ENCODE results near the gene BCL2. TPM values are rescaled to one million over a fixed set of nuclear protein-coding genes. Genes with fewer than 3 reads are reported as not detected.

The BCL2 gene
- total and polyA plus RNA-seq, 7 donors: 2.8 to 25.7 (median 11.3) TPM

GRCh38 chr18:63102941-63103744, 216.4 kb downstream of the BCL2 start:
- no peaks in the 10 kb centered on the region for H3K27me3 ChIP-seq
- WGBS, 2 donors: 83% methylated on average over 7 of the region's 7 CpGs
- no peaks in the 10 kb centered on the region for H3K9me3 ChIP-seq
- intact Hi-C loops (cut with DNase I): no loop called here
- H3K27ac ChIP-seq: no peak overlapping the region
- no peak for DNase-seq
- no peak overlapping the region for H3K4me3 ChIP-seq
- no peaks in the 10 kb centered on the region for H3K36me3 ChIP-seq
- peaks cover 0 to under 1% (median 0%) of the 10 kb centered on the region in 4 donors for H3K4me1 ChIP-seq
- TF ChIP-seq POLR2AphosphoS5 (IDR thresholded peaks at IDR 0.05) (no peak), EP300 (IDR thresholded peaks at IDR 0.05) (no peak), POLR2A (IDR thresholded peaks at IDR 0.05) (no peak), CTCF (IDR thresholded peaks at IDR 0.05) (no peak)

DNA sequence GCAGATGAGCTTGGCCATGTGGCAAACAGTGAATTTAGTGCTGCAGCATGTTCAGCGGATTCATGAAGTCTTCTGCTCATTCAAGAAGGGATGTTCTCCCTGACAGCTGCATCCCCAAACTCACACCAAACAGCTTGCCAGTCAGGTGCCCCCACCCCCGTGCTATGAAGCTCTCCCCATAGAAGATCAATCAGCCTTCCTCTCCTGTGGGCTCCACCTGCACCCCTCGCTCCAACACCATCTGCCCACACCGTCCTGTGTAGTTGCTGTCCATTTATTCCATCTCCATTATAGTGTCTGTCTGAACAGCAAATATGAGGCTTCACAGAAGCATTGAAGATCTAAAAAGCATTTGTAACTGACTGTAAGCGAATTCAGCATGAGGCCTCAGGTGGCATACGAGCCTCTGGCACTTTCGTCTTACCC, 218.9 kb downstream of the BCL2 start:
- H3K36me3 ChIP-seq: no peaks in the 10 kb centered on the region
- no peak overlapping the region for H3K27ac ChIP-seq
- no peaks in the 10 kb centered on the region for H3K9me3 ChIP-seq
- peaks cover 0 to 25% (median 25%) of the 10 kb centered on the region in 4 donors for H3K4me1 ChIP-seq
- 82 to 91% methylated on average over 7 of the region's 7 CpGs for WGBS, 2 donors
- intact Hi-C loops (cut with DNase I): no loop called here
- no peak for DNase-seq
- H3K27me3 ChIP-seq: no peaks in the 10 kb centered on the region
- H3K4me3 ChIP-seq: no peak overlapping the region
- TF ChIP-seq POLR2AphosphoS5 (IDR thresholded peaks at IDR 0.05) (no peak), EP300 (IDR thresholded peaks at IDR 0.05) (no peak), CTCF (IDR thresholded peaks at IDR 0.05) (no peak), POLR2A (IDR thresholded peaks at IDR 0.05) (no peak)

DNA sequence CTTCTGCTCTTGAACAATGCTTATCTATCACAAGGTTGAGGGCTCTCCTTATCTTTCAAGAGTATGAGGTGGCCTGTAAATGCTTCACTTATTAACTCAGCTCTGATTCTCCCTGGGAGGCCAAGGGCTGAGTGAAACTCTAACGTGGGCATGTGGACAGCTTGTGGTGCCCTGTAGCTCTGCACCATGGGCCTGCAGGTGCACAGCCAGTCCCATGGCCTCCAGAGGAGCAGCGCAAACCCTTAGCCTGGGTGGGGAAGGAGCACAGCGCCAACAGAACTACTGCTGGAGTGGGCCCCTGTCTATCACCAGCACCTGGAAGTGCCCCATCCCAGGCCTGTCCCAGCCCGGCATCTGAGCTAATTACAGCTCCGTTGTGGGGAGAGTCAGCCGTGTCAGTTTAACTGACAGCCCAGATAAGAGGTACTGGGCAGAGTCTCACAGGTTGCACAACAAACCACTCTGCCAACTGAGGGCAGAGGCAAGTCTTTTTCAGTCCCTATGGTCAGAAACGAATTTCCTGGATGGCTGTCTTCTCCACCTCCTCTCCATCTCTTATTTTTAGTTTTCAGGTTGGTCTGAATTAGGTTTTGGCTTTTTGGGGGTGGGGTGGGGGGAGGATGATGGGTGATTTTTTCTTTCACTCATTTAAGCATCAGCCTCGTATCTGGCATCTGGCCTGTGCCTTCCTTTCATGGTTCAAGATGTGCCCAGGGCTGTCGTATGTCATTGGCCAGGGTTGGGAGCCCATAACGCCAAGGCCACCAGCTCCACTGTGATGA, 219.5 kb downstream of the BCL2 start:
- Histone ChIP-seq H3K27ac (no peak overlapping the region), H3K36me3 (no peaks in the 10 kb centered on the region), H3K4me1 (peaks cover 0 to 29% (median 27%) of the 10 kb centered on the region in 4 donors), H3K9me3 (no peaks in the 10 kb centered on the region), H3K27me3 (no peaks in the 10 kb centered on the region), H3K4me3 (no peak overlapping the region)
- DNase-seq: no peak
- no peak for TF ChIP-seq POLR2A (IDR thresholded peaks at IDR 0.05)
- no peak for TF ChIP-seq POLR2AphosphoS5 (IDR thresholded peaks at IDR 0.05)
- TF ChIP-seq CTCF (IDR thresholded peaks at IDR 0.05): no peak
- no peak for TF ChIP-seq EP300 (IDR thresholded peaks at IDR 0.05)
- 24 to 53% methylated on average over 10 of the region's 10 CpGs for WGBS, 2 donors
- intact Hi-C loops (cut with DNase I): loop anchor here (5.0 kb wide), 1 partner anchor 717 kb away; no protein-coding TSS in a partner anchor

- Histone ChIP-seq H3K4me1 (peaks cover 0 to 29% (median 27%) of the 10 kb centered on the region in 4 donors), H3K9me3 (no peaks in the 10 kb centered on the region), H3K4me3 (no peak overlapping the region), H3K27me3 (no peaks in the 10 kb centered on the region), H3K27ac (no peak overlapping the region), H3K36me3 (no peaks in the 10 kb centered on the region)
- WGBS, 2 donors: 56 to 72% methylated on average over 14 of the region's 14 CpGs
- intact Hi-C loops (cut with DNase I): loop anchor here (5.0 kb wide), 1 partner anchor 718 kb away; no protein-coding TSS in a partner anchor
- TF ChIP-seq POLR2AphosphoS5 (IDR thresholded peaks at IDR 0.05): no peak
- no peak for TF ChIP-seq EP300 (IDR thresholded peaks at IDR 0.05)
- no peak for TF ChIP-seq CTCF (IDR thresholded peaks at IDR 0.05)
- no peak for TF ChIP-seq POLR2A (IDR thresholded peaks at IDR 0.05)
- DNase-seq: no peak
Measured at GRCh38 chr18:63099091-63099840, 220.3 kb downstream of the BCL2 start.

Measured in sigmoid colon (tissue), 7 donors.